HepG2 (cell line): ENCODE data around the gene KIAA0825. TPM values are rescaled to one million over a fixed set of nuclear protein-coding genes. Genes with fewer than 3 reads are reported as not detected.

Source experiments
- ATAC-seq: fragments of 200-7000 bp; cut with Tn5 transposase; 3 replicates; pipeline ENCODE4 v1.9.1; 2020; ENCODE audit warnings: mild to moderate bottlenecking, moderate library complexity
- Bru-seq: library from RNA; stranded (reverse); fragments of 400-500 nt; gene quantifications from one replicate; lab custom pipeline; 2021; lab: Mats Ljungman, UMichigan
- BruChase-seq, 2 experiments: library from RNA; stranded (reverse); fragments of 400-500 nt; gene quantifications; one replicate each; lab custom pipeline; 2021; lab: Mats Ljungman, UMichigan
- BruUV-seq: library from RNA; stranded (reverse); fragments of 400-500 nt; replicated peaks from 2 replicates; lab custom pipeline; 2021; lab: Mats Ljungman, UMichigan
- CTCF ChIA-PET: fragments of 300-600 bp; formaldehyde crosslinking; extraction: SDS; loops from one replicate; lab custom pipeline; 2021; ENCODE audit warnings: low total read pairs, inconsistent platforms, low intra/inter-chr PET ratio; lab: Yijun Ruan, JAX
- POLR2A ChIA-PET: fragments of 350-600 bp; sonication (Branson Sonifier 250); formaldehyde crosslinking; loops from one replicate; lab custom pipeline; 2020; ENCODE audit warnings: antibody characterized with exemption, inconsistent platforms; lab: Yijun Ruan, JAX
- DNase-seq: peaks from one replicate; pipeline ENCODE4 v3.0.0-alpha.2; 2015; ENCODE audit warnings: low spot score
- FAIRE-seq: peaks from 3 replicates; lab custom pipeline; 2011; peaks lifted over from hg19 to GRCh38; lab: Jason Lieb, UNC
- H2AFZ ChIP-seq: one replicate; pipeline ENCODE4 v1.6.1; 2011; ENCODE audit warnings: low read length, inconsistent platforms
- H3K27ac ChIP-seq: fragments of 300-600 bp; 3 replicates; pipeline ENCODE4 v1.8.0; 2011; ENCODE audit warnings: mixed run types, mild to moderate bottlenecking, mixed read lengths, low read length, inconsistent platforms; ENCODE audit not compliant: insufficient read depth; ENCODE audit errors: extremely low read length
- H3K27me3 ChIP-seq, 2 experiments: fragments of 200-600 bp in 1 of 2; 2 replicates in 1 of 2; 3 replicates in 1 of 2; pipeline versions ENCODE4 v1.6.0 to v1.8.0; 2011; ENCODE audit warnings: low read length in 2 of 2, mild to moderate bottlenecking in 2 of 2, moderate library complexity in 2 of 2, inconsistent platforms in 1 of 2; ENCODE audit not compliant: insufficient read depth in 2 of 2, control insufficient read depth in 1 of 2
- H3K36me3 ChIP-seq, 2 experiments: fragments of 200-600 bp in 1 of 2; replicated peaks in 1 of 2; 2 replicates in 1 of 2; 3 replicates in 1 of 2; pipeline versions ENCODE4 v1.5.1 to v1.8.0; 2011; ENCODE audit warnings: low read length in 2 of 2, inconsistent platforms in 1 of 2; ENCODE audit not compliant: insufficient read depth in 2 of 2, control insufficient read depth in 1 of 2
- H3K4me1 ChIP-seq: 2 replicates; pipeline ENCODE4 v1.5.1; 2012; ENCODE audit warnings: low read length, inconsistent platforms; ENCODE audit not compliant: insufficient read depth
- H3K4me2 ChIP-seq: 2 replicates; pipeline ENCODE4 v1.6.0; 2011; ENCODE audit warnings: low read depth, low read length, inconsistent platforms
- H3K4me3 ChIP-seq, 3 experiments: fragments of 200-600 bp in 1 of 3; sonication (generic), shearing (Covaris generic) in 1 of 3; replicated peaks in 1 of 3; 2 replicates each; pipeline ENCODE4 v1.5.1; 2011 to 2016; ENCODE audit warnings: low read length in 3 of 3, inconsistent platforms in 2 of 3, low read depth in 2 of 3, mild to moderate bottlenecking in 2 of 3, control low read depth in 1 of 3, mixed read lengths in 1 of 3; ENCODE audit not compliant: insufficient read depth in 1 of 3
- H3K79me2 ChIP-seq: one replicate; pipeline ENCODE4 v1.6.1; 2011; ENCODE audit warnings: low read length, inconsistent platforms; ENCODE audit not compliant: insufficient read depth
- H3K9ac ChIP-seq: 2 replicates; pipeline ENCODE4 v1.6.0; 2011; ENCODE audit warnings: mild to moderate bottlenecking, low read depth, low read length, inconsistent platforms; ENCODE audit not compliant: insufficient read depth
- H3K9me3 ChIP-seq: 2 replicates; pipeline ENCODE4 v1.5.1; 2012; ENCODE audit warnings: mild to moderate bottlenecking, low read length
- H4K20me1 ChIP-seq: 2 replicates; pipeline ENCODE4 v1.6.0; 2011; ENCODE audit warnings: inconsistent platforms, mild to moderate bottlenecking, low read length, moderate library complexity; ENCODE audit not compliant: insufficient read depth
- ARNT2 ChIP-seq: sonication (generic); formaldehyde crosslinking; IDR thresholded peaks from 2 replicates; pipeline ENCODE4 v1.8.0; 2022; ENCODE audit warnings: mild to moderate bottlenecking, low read depth, missing genetic modification reagents, moderate library complexity
- MAFK ChIP-seq, 2 experiments: IDR thresholded peaks in 1 of 2; conservative IDR thresholded peaks in 1 of 2; 2 replicates each; pipeline ENCODE4 v1.6.1; 2011; ENCODE audit warnings: improper control_type of control experiment in 2 of 2, low read length in 2 of 2
- NCOA2 ChIP-seq: sonication (generic); formaldehyde crosslinking; IDR thresholded peaks from 2 replicates; pipeline ENCODE4 v1.8.0; 2022; ENCODE audit warnings: inconsistent platforms
- NR2C2 ChIP-seq: sonication (generic); formaldehyde crosslinking; IDR thresholded peaks from 2 replicates; pipeline ENCODE4 v1.4.0; 2020; ENCODE audit warnings: missing genetic modification reagents, mild to moderate bottlenecking, moderate library complexity, borderline replicate concordance
- PHF8 ChIP-seq: sonication (generic); formaldehyde crosslinking; IDR thresholded peaks from 2 replicates; pipeline ENCODE4 v1.5.0; 2020; ENCODE audit warnings: missing genetic modification reagents
- POGK ChIP-seq: sonication (generic); formaldehyde crosslinking; conservative IDR thresholded peaks from 2 replicates; pipeline ENCODE4 v1.8.0; 2022; ENCODE audit warnings: mild to moderate bottlenecking, moderate library complexity, missing genetic modification reagents
- ZBTB49 ChIP-seq: sonication (generic); formaldehyde crosslinking; IDR thresholded peaks from 2 replicates; pipeline ENCODE4 v1.4.0; 2020; ENCODE audit warnings: missing genetic modification reagents, borderline replicate concordance
- ZNF460 ChIP-seq: sonication (generic); formaldehyde crosslinking; IDR thresholded peaks from 2 replicates; pipeline ENCODE4 v1.5.1; 2020; ENCODE audit warnings: missing genetic modification reagents, mild to moderate bottlenecking, borderline replicate concordance
- ZNF580 ChIP-seq: IDR thresholded peaks from 2 replicates; pipeline ENCODE4 v1.6.1; 2016; ENCODE audit warnings: low read depth, borderline replicate concordance
- ZNF614 ChIP-seq: IDR thresholded peaks from 2 replicates; pipeline ENCODE4 v1.6.1; 2018; ENCODE audit warnings: missing biosample characterization, missing genetic modification reagents, inconsistent platforms, borderline replicate concordance
- ZNF773 ChIP-seq: sonication (generic); formaldehyde crosslinking; IDR thresholded peaks from 2 replicates; pipeline ENCODE4 v1.4.0; 2020; ENCODE audit warnings: missing genetic modification reagents, borderline replicate concordance
- ZNF781 ChIP-seq: sonication (generic); formaldehyde crosslinking; IDR thresholded peaks from 2 replicates; pipeline ENCODE4 v1.5.1; 2020; ENCODE audit warnings: borderline replicate concordance, mild to moderate bottlenecking, missing genetic modification reagents; ENCODE audit errors: not compliant biosample characterization
- WGBS: methylation state at CpG from one replicate; pipeline ENCODE4 v1.1.6; 2017; ENCODE audit warnings: low lambda C conversion rate; 5-methylcytosine and 5-hydroxymethylcytosine counted together
- in situ Hi-C: cut with HindIII; loops from 2 replicates; pipeline ENCODE4 v1.10.0; 2017; ENCODE audit warnings: low pct_unique_long_range_greater_than_20kb; ENCODE audit not compliant: extremely low pct_ligation_motif_present
- intact Hi-C: fragments of 100-400 bp; cut with micrococcal nuclease; formaldehyde crosslinking; loops from one replicate; pipeline ENCODE4 v1.10.0; 2022; ENCODE audit not compliant: unreplicated experiment
- long read RNA-seq, 2 experiments: library from RNA in 1 of 2; library from polyadenylated mRNA in 1 of 2; stranded (forward) in 1 of 2; unstranded in 1 of 2; transcript quantifications; one replicate each; pipeline ENCODE4 v2.0.0, GENCODE V29; 2019 to 2022
- polyA minus RNA-seq, 3 experiments: library from RNA; depleted of rRNA, polyadenylated mRNA; stranded (reverse); fragments of >200 nt; gene quantifications; 2 replicates each; pipeline ENCODE4 v1.2.3, GENCODE V29; 2011; ENCODE audit warnings: low replicate concordance in 1 of 3
- polyA plus RNA-seq, 8 experiments: library from polyadenylated mRNA; depleted of rRNA in 3 of 8; stranded (reverse) in 7 of 8; unstranded in 1 of 8; fragments of >200 nt; fragmentation: Illumina TruSeq in 4 of 8; extraction: Trizol in 4 of 8; gene quantifications; 2 replicates each; pipeline versions ENCODE4 v1.2.1 to v1.2.3, GENCODE V29; 2011 to 2016; ENCODE audit warnings: low read depth in 4 of 8, missing spikeins in 1 of 8, mixed read lengths in 1 of 8; ENCODE audit not compliant: insufficient read depth in 1 of 8
- total RNA-seq, 5 experiments: library from RNA; depleted of rRNA; stranded (reverse); fragments of >200 nt; fragmentation: Illumina TruSeq; extraction: Trizol; gene quantifications; 2 replicates each; pipeline ENCODE4 v1.2.3, GENCODE V29; 2016; ENCODE audit warnings: low read depth in 1 of 5

KIAA0825 gene
- total RNA-seq (2016; rRNA removed; fragmentation: Illumina TruSeq; extraction: Trizol): 0.51 and 0.77 TPM in 2 replicates
- total RNA-seq (2016; cell fraction: cytosol; rRNA removed; fragmentation: Illumina TruSeq; extraction: Trizol; ENCODE audit: low read depth): not detected in 2 replicates
- 0.41 and 0.58 TPM in 2 replicates for total RNA-seq (2016; cell fraction: insoluble cytoplasmic fraction; rRNA removed; fragmentation: Illumina TruSeq; extraction: Trizol)
- total RNA-seq (2016; cell fraction: membrane; rRNA removed; fragmentation: Illumina TruSeq; extraction: Trizol): 0.34 and 0.40 TPM in 2 replicates
- total RNA-seq (2016; cell fraction: nucleus; rRNA removed; fragmentation: Illumina TruSeq; extraction: Trizol): 0.84 and 0.91 TPM in 2 replicates
- polyA plus RNA-seq (2011; rRNA removed): 0.05 and 0.13 TPM in 2 replicates
- polyA plus RNA-seq (2011; cell fraction: cytosol; rRNA removed): 0.03 and 0.05 TPM in 2 replicates
- polyA plus RNA-seq (2011; cell fraction: nucleus; rRNA removed): 0.08 and 0.10 TPM in 2 replicates
- 0.07 and 0.13 TPM in 2 replicates for polyA plus RNA-seq (2012)
- 0.05 TPM in 1 of 2 replicates, not detected in the other for polyA plus RNA-seq (2016; cell fraction: cytosol; fragmentation: Illumina TruSeq; extraction: Trizol; ENCODE audit: low read depth)
- polyA plus RNA-seq (2016; cell fraction: insoluble cytoplasmic fraction; fragmentation: Illumina TruSeq; extraction: Trizol; ENCODE audit: low read depth): 0.48 and 0.57 TPM in 2 replicates
- polyA plus RNA-seq (2016; cell fraction: membrane; fragmentation: Illumina TruSeq; extraction: Trizol; ENCODE audit: low read depth): 0.07 TPM in 1 of 2 replicates, not detected in the other
- polyA plus RNA-seq (2016; cell fraction: nucleus; fragmentation: Illumina TruSeq; extraction: Trizol; ENCODE audit: insufficient read depth, low read depth): 0.16 and 0.25 TPM in 2 replicates
- polyA minus RNA-seq (2011; rRNA and poly(A)+ RNA removed; ENCODE audit: low replicate concordance): 0.12 and 40.8 TPM in 2 replicates
- polyA minus RNA-seq (2011; cell fraction: cytosol; rRNA and poly(A)+ RNA removed): 0.20 and 0.26 TPM in 2 replicates
- 1.8 and 2.1 TPM in 2 replicates for polyA minus RNA-seq (2011; cell fraction: nucleus; rRNA and poly(A)+ RNA removed)
- percentile 22 among the genes with signal in this experiment for Bru-seq, nascent RNA
- percentile 17 among the genes with signal in this experiment for BruChase-seq, experiment 1, labeled RNA remaining after a 6-hour chase
- BruChase-seq, experiment 2, labeled RNA remaining after a 2-hour chase: percentile 24 among the genes with signal in this experiment
- long read RNA-seq, experiment 1, partial matches to known transcripts: 0 of 1 reads
- long read RNA-seq, experiment 1, other reads (novel, unspliced or antisense): 0 of 1 reads
- long read RNA-seq, experiment 2, partial matches to known transcripts: 0 of 1 reads
- long read RNA-seq, experiment 2, other reads (novel, unspliced or antisense): 1 of 1 reads

GRCh38 chr5:94618493-94619328, at the start of gene KIAA0825, which contains the start of gene SLF1:
KIAA0825 (minus strand) TSS chr5:94618604; CDS start chr5:94537126, 81,478 bp downstream.
SLF1 (plus strand) TSS chr5:94618669; CDS start chr5:94628811, 10,142 bp downstream.
- Histone ChIP-seq H3K4me1 (peaks cover 17% of the 10 kb centered on the region), H3K79me2 (peaks cover 30% of the 10 kb centered on the region), H3K27ac (peak within 1 kb of the TSS; percentile 79), H3K9ac (peak within 1 kb of the TSS; percentile 73), H3K27me3 (no peaks in the 10 kb centered on the region; a peak in 1 of 5 replicates), H4K20me1 (no peaks in the 10 kb centered on the region), H3K4me3 (peak within 1 kb of the TSS; percentile 82 to 88 (median 88)), H3K4me2 (peak within 1 kb of the TSS; percentile 72), H2AFZ (peak within 1 kb of the TSS; percentile 97), H3K9me3 (no peaks in the 10 kb centered on the region), H3K36me3 (no peaks in the 10 kb centered on the region)
- intact Hi-C loops (loop anchor here (1.0 to 5.0 kb wide), 4 partner anchors 74 to 232 kb away; no protein-coding TSS in a partner anchor), in situ Hi-C loops (no loop called here)
- DNase-seq: peak; percentile 84
- BruUV-seq: no TSS peak
- ATAC-seq: peak; percentile 98
- ChIA-PET POLR2A (no interaction called here), CTCF (no interaction called here)
- peak; percentile 66 for FAIRE-seq
- under 1% methylated on average over 17 of the region's 63 CpGs for WGBS
- peak; percentile 87 for TF ChIP-seq ZNF781 (CRISPR knock-in tag)
- TF ChIP-seq ZNF614: peak; percentile 49; the same call in 1 of the 2 replicates
- TF ChIP-seq MAFK (conservative IDR thresholded peaks at IDR 0.05 in 1 of 2, IDR thresholded peaks at IDR 0.05 in 1 of 2; ENCODE audit: low read length in 2 of 2): no peak
- peak; percentile 55; the same call in 1 of the 2 replicates for TF ChIP-seq ZNF580 (CRISPR knock-in tag)
- no peak for TF ChIP-seq NCOA2 (CRISPR knock-in tag)
- TF ChIP-seq ARNT2 (CRISPR knock-in tag): peak; percentile 66; the same call in 1 of the 2 replicates
- no peak for TF ChIP-seq ZNF773 (CRISPR knock-in tag)
- TF ChIP-seq ZBTB49 (CRISPR knock-in tag): no peak
- TF ChIP-seq PHF8 (CRISPR knock-in tag): peak; percentile 87
- TF ChIP-seq POGK (CRISPR knock-in tag): peak; percentile 74
- peak; percentile 100 for TF ChIP-seq NR2C2
- no peak for TF ChIP-seq ZNF460
